Lung (tissue), 12 donors: ENCODE data around the gene HPCAL4. TPM values are rescaled to one million over a fixed set of nuclear protein-coding genes. Genes with fewer than 3 reads are reported as not detected.

Source experiments
- ATAC-seq: fragments of 200-7000 bp; cut with Tn5 transposase; one replicate; pipeline ENCODE4 v1.9.1; 2020; ENCODE audit warnings: moderate number of reproducible peaks; ENCODE audit not compliant: insufficient read depth, low FRiP score
- DNase-seq, 3 donors: peaks; one replicate each; pipeline ENCODE4 v3.0.0-alpha.2; 2013 to 2017
- H3K27ac ChIP-seq, 2 donors: one replicate each; pipeline ENCODE4 v1.5.1; 2013; ENCODE audit warnings: mild to moderate bottlenecking in 2 of 2, moderate library complexity in 2 of 2, control low read depth in 1 of 2, inconsistent platforms in 1 of 2, low read depth in 1 of 2, low read length in 1 of 2
- H3K27me3 ChIP-seq, 3 donors: one replicate each; pipeline ENCODE4 v1.5.1; 2013; ENCODE audit warnings: low read length in 2 of 3; ENCODE audit not compliant: control insufficient read depth in 3 of 3, insufficient read depth in 3 of 3
- H3K36me3 ChIP-seq, 4 donors: one replicate each; pipeline ENCODE4 v1.5.1; 2013; ENCODE audit warnings: low read length in 4 of 4, mild to moderate bottlenecking in 1 of 4, moderate library complexity in 1 of 4; ENCODE audit not compliant: control insufficient read depth in 4 of 4, insufficient read depth in 4 of 4
- H3K4me1 ChIP-seq, 5 donors: one replicate each; pipeline ENCODE4 v1.5.1; 2013; ENCODE audit warnings: low read length in 5 of 5, mild to moderate bottlenecking in 2 of 5, moderate library complexity in 1 of 5; ENCODE audit not compliant: control insufficient read depth in 5 of 5, insufficient read depth in 5 of 5
- H3K4me3 ChIP-seq: one replicate; pipeline ENCODE4 v1.5.1; 2013; ENCODE audit warnings: mild to moderate bottlenecking, control low read depth, moderate library complexity
- H3K9ac ChIP-seq, 2 donors: one replicate each; pipeline ENCODE4 v1.5.1; 2013; ENCODE audit warnings: low read length in 2 of 2, control low read depth in 1 of 2; ENCODE audit not compliant: insufficient read depth in 1 of 2
- H3K9me3 ChIP-seq, 4 donors: one replicate each; pipeline ENCODE4 v1.5.1; 2013; ENCODE audit warnings: low read length in 3 of 4, mild to moderate bottlenecking in 1 of 4, moderate library complexity in 1 of 4; ENCODE audit not compliant: control insufficient read depth in 4 of 4, insufficient read depth in 3 of 4
- CTCF ChIP-seq: IDR thresholded peaks from 2 replicates; pipeline ENCODE4 v1.5.1; 2012; ENCODE audit warnings: mild to moderate bottlenecking; ENCODE audit errors: control extremely low read depth, extremely low read depth
- WGBS, 2 donors: extraction: QIAGEN DNeasy Blood & Tissue Kit; methylation state at CpG; one replicate each; pipeline ENCODE4 v1.1.7; 2013; 5-methylcytosine and 5-hydroxymethylcytosine counted together
- polyA plus RNA-seq, 2 donors: library from polyadenylated mRNA; stranded (reverse); fragments of 200-250 nt; gene quantifications; one replicate each; pipeline ENCODE4 v1.2.1, GENCODE V29; 2013
- total RNA-seq, 2 donors: library from RNA; depleted of rRNA in 1 of 2; stranded (reverse); fragments of >200 nt in 1 of 2; gene quantifications; one replicate each; pipeline ENCODE4 v1.2.1, GENCODE V29; 2014 to 2021
- donor health status: control.
- donor health status: control.
- donor health status: Bipolar disorder and iron deficiency.
- donor health status: healthy.
- donor health status: DM: yes; HTN: yes; CAD: no.

The HPCAL4 gene
- total and polyA plus RNA-seq, 4 donors: 0.08 to 0.43 (median 0.17) TPM

GRCh38 chr1:39639305-39640130 is 51.7 kb downstream of the HPCAL4 start, which contains the start of gene HEYL:
HEYL (minus strand) TSS chr1:39639643; CDS start chr1:39639625, 18 bp downstream.
- H3K9ac ChIP-seq: no peak within 1 kb of the TSS
- peaks cover 0 to 15% (median 4%) of the 10 kb centered on the region in 5 donors for H3K4me1 ChIP-seq
- no peaks in the 10 kb centered on the region for H3K9me3 ChIP-seq
- peak within 1 kb of the TSS; percentile 75 for H3K4me3 ChIP-seq
- H3K27me3 ChIP-seq: peaks cover 0 to 2% (median 0%) of the 10 kb centered on the region in 3 donors
- ATAC-seq (peak; percentile 92), DNase-seq (peak; percentile 53 to 78 (median 74))
- peak within 1 kb of the TSS; percentile 75 to 77 for H3K27ac ChIP-seq
- TF ChIP-seq CTCF: peak; percentile 37
- no peaks in the 10 kb centered on the region for H3K36me3 ChIP-seq
- WGBS, 2 donors: 3 to 4% methylated on average over 75 to 88 of the region's 88 CpGs

- TF ChIP-seq CTCF: no peak
- 63 to 67% methylated on average over 3 of the region's 3 CpGs for WGBS, 2 donors
- no peaks in the 10 kb centered on the region for H3K36me3 ChIP-seq
- peaks cover 0 to 2% (median 0%) of the 10 kb centered on the region in 3 donors for H3K27me3 ChIP-seq
- no peak for DNase-seq
- no peaks in the 10 kb centered on the region for H3K9me3 ChIP-seq
- H3K27ac ChIP-seq: peak overlapping the region; percentile 51 to 65
- H3K4me1 ChIP-seq: peaks cover 0 to 15% (median 4%) of the 10 kb centered on the region in 5 donors
- ATAC-seq: no peak
- no peak overlapping the region for H3K9ac ChIP-seq
- H3K4me3 ChIP-seq: peak overlapping the region; percentile 75
These were observed 52.3 kb downstream of the HPCAL4 start for GRCh38 chr1:39638965-39639304.

GRCh38 chr1:39637361-39637760 is 53.9 kb downstream of the HPCAL4 start:
- ATAC-seq (no peak), DNase-seq (peak in 1 of 3 donors; percentile 30)
- WGBS, 2 donors: 78 to 81% methylated on average over 4 of the region's 4 CpGs
- no peak overlapping the region for H3K4me3 ChIP-seq
- H3K9ac ChIP-seq: peak overlapping the region in 1 of 2 donors; percentile 7
- H3K9me3 ChIP-seq: no peaks in the 10 kb centered on the region
- TF ChIP-seq CTCF: no peak
- no peak overlapping the region for H3K27ac ChIP-seq
- H3K4me1 ChIP-seq: peaks cover 0 to 19% (median 3%) of the 10 kb centered on the region in 5 donors
- H3K36me3 ChIP-seq: no peaks in the 10 kb centered on the region
- H3K27me3 ChIP-seq: peaks cover 0 to 3% (median 2%) of the 10 kb centered on the region in 3 donors
